Upper lobe of right lung (tissue), 1 donor: ENCODE measurements around the gene ARMC6. TPM values are rescaled to one million over a fixed set of nuclear protein-coding genes. Genes with fewer than 3 reads are reported as not detected.

Experiments
- ATAC-seq: fragments of 200-7000 bp; cut with Tn5 transposase; one replicate; pipeline ENCODE4 v1.9.1; 2020; ENCODE audit warnings: mild to moderate bottlenecking, moderate library complexity
- DNase-seq: peaks from one replicate; pipeline ENCODE4 v3.0.0-alpha.2; 2020
- H3K27ac ChIP-seq: fragments of 200-600 bp; one replicate; pipeline ENCODE4 v1.8.0; 2022
- H3K27me3 ChIP-seq: fragments of 200-600 bp; one replicate; pipeline ENCODE4 v1.8.0; 2022; ENCODE audit warnings: mild to moderate bottlenecking
- H3K36me3 ChIP-seq: fragments of 200-600 bp; one replicate; pipeline ENCODE4 v1.8.0; 2022
- H3K4me1 ChIP-seq: fragments of 200-600 bp; one replicate; pipeline ENCODE4 v1.8.0; 2022
- H3K4me3 ChIP-seq: fragments of 200-600 bp; one replicate; pipeline ENCODE4 v1.8.0; 2022; ENCODE audit warnings: mild to moderate bottlenecking
- H3K9me3 ChIP-seq: fragments of 200-600 bp; one replicate; pipeline ENCODE4 v1.8.0; 2022
- intact Hi-C: fragments of 100-400 bp; cut with DNase I; formaldehyde crosslinking; loops from one replicate; pipeline ENCODE4 v1.11.0; 2022
- long read RNA-seq: library from polyadenylated mRNA; unstranded; transcript quantifications from one replicate; pipeline ENCODE4 v2.0.0, GENCODE V29; 2021
- total RNA-seq: library from RNA; stranded (reverse); fragmentation: NEBNext Ultra II Directional; extraction: Animal tissue kit (Norgen Biotek cat#: 25700); gene quantifications from one replicate; pipeline ENCODE4 v1.2.1, GENCODE V29; 2021
- TF ChIP-seq, protein P1 (sequence below): fragments of 200-600 bp; IDR thresholded peaks from one replicate; pipeline ENCODE4 v1.8.0; 2022; ENCODE audit warnings: antibody characterized with exemption
- donor health status: DM: no; HTN: yes; CAD: no; lungs with severe emphysema.

Gene ARMC6
- 21.7 TPM for total RNA-seq
- long read RNA-seq, transcript ARMC6-202 (8 exons, 2,383 nt): major isoform, 45 of 88 reads
- long read RNA-seq, transcript ARMC6-201 (8 exons, 2,412 nt): minor isoform, 5 of 88 reads
- long read RNA-seq, transcript ARMC6-206 (9 exons, 2,488 nt): minor isoform, 17 of 88 reads
- long read RNA-seq, partial matches to known transcripts: 13 of 88 reads
- long read RNA-seq, other reads (novel, unspliced or antisense): 8 of 88 reads

DNA sequence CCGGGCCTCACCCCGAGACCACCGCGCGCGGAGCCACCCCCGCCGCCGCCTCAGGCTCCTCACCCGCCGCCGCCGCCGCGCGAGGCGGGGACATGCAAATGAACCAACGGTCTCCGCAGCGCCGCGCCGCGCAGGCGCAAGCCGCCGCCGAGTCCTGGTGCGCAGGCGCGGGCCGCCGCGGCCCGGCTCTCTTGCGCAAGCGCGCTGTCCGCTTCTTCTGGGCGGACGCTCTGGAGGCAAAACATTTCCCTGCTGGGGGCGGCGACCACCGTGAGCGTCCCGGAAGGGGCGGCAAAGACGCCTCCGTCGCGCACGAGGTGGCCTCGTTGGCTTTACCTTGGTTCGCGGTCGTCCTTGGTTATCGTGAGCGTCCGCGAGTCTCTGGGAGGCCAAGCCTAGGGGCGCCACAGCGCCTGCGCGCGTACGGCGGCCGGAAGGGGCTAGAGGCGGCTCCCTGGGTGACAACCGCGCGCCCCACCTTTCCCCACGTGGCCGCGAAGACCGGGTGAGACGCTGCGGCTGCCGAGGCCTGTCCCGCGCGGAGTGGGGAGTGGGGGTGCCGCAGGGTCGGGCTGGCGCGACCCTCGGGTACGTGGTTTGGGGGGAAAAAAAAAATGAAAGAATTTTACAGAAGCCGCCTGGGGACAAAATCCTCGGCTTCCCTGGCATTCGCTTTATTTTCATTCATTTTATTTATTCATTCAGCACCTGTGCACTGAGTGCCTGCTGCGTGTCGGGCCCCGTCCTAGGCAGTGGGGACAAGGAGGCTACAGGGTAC, at the start of gene ARMC6, which contains the start of gene SUGP2:
Gene ARMC6 (plus strand): TSS at position 178 of the 778 bp plus-strand sequence. CDS start 607 bp downstream, outside the sequence.
Gene SUGP2 (minus strand): TSS at position 92 of the 778 bp plus-strand sequence. CDS start 2,446 bp downstream, outside the sequence.
- DNase-seq (peak; percentile 94), ATAC-seq (peak; percentile 91)
- TF ChIP-seq, protein P1, sequence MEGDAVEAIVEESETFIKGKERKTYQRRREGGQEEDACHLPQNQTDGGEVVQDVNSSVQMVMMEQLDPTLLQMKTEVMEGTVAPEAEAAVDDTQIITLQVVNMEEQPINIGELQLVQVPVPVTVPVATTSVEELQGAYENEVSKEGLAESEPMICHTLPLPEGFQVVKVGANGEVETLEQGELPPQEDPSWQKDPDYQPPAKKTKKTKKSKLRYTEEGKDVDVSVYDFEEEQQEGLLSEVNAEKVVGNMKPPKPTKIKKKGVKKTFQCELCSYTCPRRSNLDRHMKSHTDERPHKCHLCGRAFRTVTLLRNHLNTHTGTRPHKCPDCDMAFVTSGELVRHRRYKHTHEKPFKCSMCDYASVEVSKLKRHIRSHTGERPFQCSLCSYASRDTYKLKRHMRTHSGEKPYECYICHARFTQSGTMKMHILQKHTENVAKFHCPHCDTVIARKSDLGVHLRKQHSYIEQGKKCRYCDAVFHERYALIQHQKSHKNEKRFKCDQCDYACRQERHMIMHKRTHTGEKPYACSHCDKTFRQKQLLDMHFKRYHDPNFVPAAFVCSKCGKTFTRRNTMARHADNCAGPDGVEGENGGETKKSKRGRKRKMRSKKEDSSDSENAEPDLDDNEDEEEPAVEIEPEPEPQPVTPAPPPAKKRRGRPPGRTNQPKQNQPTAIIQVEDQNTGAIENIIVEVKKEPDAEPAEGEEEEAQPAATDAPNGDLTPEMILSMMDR: peak; percentile 14
- no peaks in the 10 kb centered on the region for H3K27me3 ChIP-seq
- no peaks in the 10 kb centered on the region for H3K9me3 ChIP-seq
- peak within 1 kb of the TSS; percentile 96 for H3K27ac ChIP-seq
- H3K4me3 ChIP-seq: peak within 1 kb of the TSS; percentile 88
- peaks cover 17% of the 10 kb centered on the region for H3K4me1 ChIP-seq
- intact Hi-C loops: no loop called here
- H3K36me3 ChIP-seq: peaks cover 22% of the 10 kb centered on the region

DNA sequence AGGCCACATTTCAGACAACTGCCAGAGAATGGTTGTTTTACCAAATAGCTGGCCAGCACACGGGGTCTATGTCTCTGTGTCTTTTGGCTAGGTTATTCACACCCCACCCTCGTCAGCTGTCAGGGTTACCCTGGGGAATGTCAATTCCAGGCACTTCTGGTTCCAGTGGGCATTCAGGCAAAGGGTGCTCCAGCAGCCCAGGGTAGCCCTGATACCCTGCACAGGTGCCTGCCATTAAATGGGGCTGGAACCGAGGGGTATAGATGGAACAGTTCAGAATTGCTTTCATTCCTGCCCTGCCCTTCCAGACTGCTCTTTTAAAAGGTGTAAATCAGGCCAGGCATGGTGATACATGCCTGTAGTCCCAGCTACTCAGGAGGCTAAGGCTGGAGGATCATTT, 49.2 kb upstream of the ARMC6 start:
- Histone ChIP-seq H3K4me1 (no peaks in the 10 kb centered on the region), H3K9me3 (no peaks in the 10 kb centered on the region), H3K4me3 (no peak overlapping the region), H3K27me3 (no peaks in the 10 kb centered on the region), H3K36me3 (no peaks in the 10 kb centered on the region), H3K27ac (no peak overlapping the region)
- ATAC-seq (no peak), DNase-seq (no peak)
- intact Hi-C loops: no loop called here
- TF ChIP-seq, protein P1: no peak

DNA sequence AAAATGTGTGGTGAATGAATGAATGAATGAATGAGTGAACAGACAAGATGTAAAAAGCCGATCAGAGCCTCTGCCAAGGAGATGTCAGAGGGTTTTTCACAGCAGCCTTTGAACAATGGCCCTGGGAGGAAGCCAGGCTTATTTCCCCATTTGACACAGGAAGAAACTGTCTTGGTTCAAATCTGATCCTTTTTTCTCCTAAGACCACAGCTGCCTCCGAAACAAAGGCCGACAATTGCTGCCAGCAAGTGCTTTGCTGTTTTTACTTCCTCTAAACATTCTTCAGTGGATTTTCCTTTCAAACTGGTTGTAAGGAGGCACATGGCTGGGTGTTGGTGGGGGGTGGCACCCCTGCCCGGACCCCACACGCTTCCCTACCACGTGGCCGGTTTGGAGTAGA, 48.1 kb upstream of the ARMC6 start:
- intact Hi-C loops: no loop called here

DNA sequence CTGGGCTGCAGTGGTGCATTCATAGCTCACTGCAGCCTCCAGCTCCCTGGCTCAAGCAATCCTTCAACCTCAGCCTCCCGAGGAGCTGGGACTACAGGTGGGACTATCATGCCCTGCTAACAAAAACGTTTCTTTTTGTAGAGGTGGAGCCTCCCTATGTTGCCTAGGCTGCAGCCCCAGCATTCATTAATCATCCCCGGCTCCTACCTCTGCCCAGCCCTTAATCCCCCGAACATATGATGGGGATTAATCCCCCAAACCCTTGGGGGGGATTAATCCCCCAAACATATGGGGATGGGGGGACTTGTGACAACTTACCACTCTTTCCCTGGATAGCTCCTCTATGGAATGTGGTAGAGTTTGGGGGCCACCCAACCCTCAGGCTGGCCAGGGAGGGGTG, 45.9 kb upstream of the ARMC6 start:
- no peaks in the 10 kb centered on the region for H3K4me1 ChIP-seq
- H3K36me3 ChIP-seq: peaks cover under 1% of the 10 kb centered on the region
- ATAC-seq (no peak), DNase-seq (no peak)
- no peaks in the 10 kb centered on the region for H3K27me3 ChIP-seq
- H3K9me3 ChIP-seq: no peaks in the 10 kb centered on the region
- H3K4me3 ChIP-seq: no peak overlapping the region
- TF ChIP-seq, protein P1: no peak
- no peak overlapping the region for H3K27ac ChIP-seq
- intact Hi-C loops: no loop called here

More for the DNA sequence above, 48.1 kb upstream of the ARMC6 start:
- Histone ChIP-seq H3K9me3 (no peaks in the 10 kb centered on the region), H3K4me3 (no peak overlapping the region), H3K4me1 (no peaks in the 10 kb centered on the region), H3K27ac (peak overlapping the region; percentile 2), H3K27me3 (no peaks in the 10 kb centered on the region), H3K36me3 (no peaks in the 10 kb centered on the region)
- ATAC-seq: peak; percentile 49
- DNase-seq: no peak
- TF ChIP-seq, protein P1: no peak

DNA sequence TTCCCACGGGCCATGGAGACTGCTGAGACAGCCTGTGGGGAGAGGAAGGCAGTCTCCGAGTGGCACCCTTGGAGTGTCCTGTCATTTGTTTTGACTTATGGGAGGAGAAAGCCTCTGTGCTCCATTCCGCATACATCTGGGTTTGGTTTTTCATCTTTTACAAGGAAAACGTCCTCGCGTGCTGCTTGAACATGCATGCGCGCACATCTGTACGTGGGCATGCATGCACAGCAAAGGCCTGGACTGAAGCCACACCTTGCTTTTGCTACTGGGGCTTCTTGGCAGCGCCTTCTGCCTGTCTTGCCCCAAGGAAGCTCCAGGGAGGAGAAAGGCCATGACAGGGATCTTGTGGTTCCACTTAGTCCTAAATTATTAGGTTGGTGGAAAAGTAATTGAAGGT, 44.1 kb upstream of the ARMC6 start:
- Histone ChIP-seq H3K9me3 (no peaks in the 10 kb centered on the region), H3K36me3 (peaks cover 20% of the 10 kb centered on the region), H3K27ac (no peak overlapping the region), H3K4me3 (no peak overlapping the region), H3K27me3 (no peaks in the 10 kb centered on the region), H3K4me1 (no peaks in the 10 kb centered on the region)
- DNase-seq (no peak), ATAC-seq (no peak)
- intact Hi-C loops: no loop called here
- TF ChIP-seq, protein P1: no peak
